DMS79 treated with DMSO at 0.1 percent for 48 hours (cell line): Measurements from ENCODE around the gene DKK3.

Experiments
- DNase-seq: peaks from one replicate; lab custom pipeline; 2025; lab: John Stamatoyannopoulos, UW

The DKK3 gene

GRCh38 chr11:11981364-11981763, 27.1 kb downstream of the DKK3 start:
- no peak for DNase-seq

GRCh38 chr11:11980841-11981308, 27.6 kb downstream of the DKK3 start:
- DNase-seq: no peak

- DNase-seq: no peak
Observed at GRCh38 chr11:11980200-11980599, 28.2 kb downstream of the DKK3 start.

GRCh38 chr11:11979488-11980117, 28.8 kb downstream of the DKK3 start:
- DNase-seq: no peak

- no peak for DNase-seq
Observed at GRCh38 chr11:11978792-11979487, 29.5 kb downstream of the DKK3 start.

GRCh38 chr11:11978098-11978637, 30.3 kb downstream of the DKK3 start:
- no peak for DNase-seq

- no peak for DNase-seq
Observed at GRCh38 chr11:11977206-11977938, 31.1 kb downstream of the DKK3 start.

GRCh38 chr11:11976481-11977127, 31.8 kb downstream of the DKK3 start:
- DNase-seq: no peak

GRCh38 chr11:11975201-11976092, 33.0 kb downstream of the DKK3 start:
- no peak for DNase-seq

- no peak for DNase-seq
Observed at GRCh38 chr11:11973866-11974265, 34.6 kb downstream of the DKK3 start.

- no peak for DNase-seq
Observed at GRCh38 chr11:11973361-11973800, 35.0 kb downstream of the DKK3 start.

- DNase-seq: no peak
Observed at GRCh38 chr11:11972730-11973341, 35.6 kb downstream of the DKK3 start.

- peak; percentile 61 for DNase-seq
Observed at GRCh38 chr11:11971906-11972547, 36.4 kb downstream of the DKK3 start.

GRCh38 chr11:11970556-11970955, 37.9 kb downstream of the DKK3 start:
- DNase-seq: no peak

GRCh38 chr11:11969380-11970215, 38.8 kb downstream of the DKK3 start:
- DNase-seq: no peak

- no peak for DNase-seq
Observed at GRCh38 chr11:11968511-11969280, 39.7 kb downstream of the DKK3 start.

- DNase-seq: no peak
Observed at GRCh38 chr11:11967669-11968510, 40.5 kb downstream of the DKK3 start.
